Stimulated activated naive CD8-positive, alpha-beta T cell treated with anti-CD3 and anti-CD28 coated beads, Interleukin-15, Interleukin-2, amounts not matched to agents 100 ng/mL and 50 ng/mL, for 24 hours (primary cell): ENCODE results near the gene IFITM10.

Experiments
- H3K27ac Mint-ChIP-seq: one replicate; pipeline ENCODE4 v1.8.0; 2021; ENCODE audit warnings: mild to moderate bottlenecking, mixed read lengths
- H3K27me3 Mint-ChIP-seq: one replicate; pipeline ENCODE4 v1.8.0; 2021; ENCODE audit warnings: mixed read lengths
- H3K36me3 Mint-ChIP-seq: one replicate; pipeline ENCODE4 v1.8.0; 2021; ENCODE audit warnings: low read depth, mixed read lengths
- H3K4me1 Mint-ChIP-seq: one replicate; pipeline ENCODE4 v1.8.0; 2021; ENCODE audit warnings: low read depth, mixed read lengths
- H3K4me3 Mint-ChIP-seq: one replicate; pipeline ENCODE4 v1.8.0; 2021; ENCODE audit warnings: mild to moderate bottlenecking, mixed read lengths
- H3K9me3 Mint-ChIP-seq: one replicate; pipeline ENCODE4 v1.8.0; 2021; ENCODE audit warnings: mixed read lengths

Gene IFITM10

GRCh38 chr11:1744137-1744886 lies 6.1 kb downstream of the IFITM10 start:
- H3K27ac Mint-ChIP-seq = no peak overlapping the region
- H3K36me3 Mint-ChIP-seq = no peaks in the 10 kb centered on the region
- H3K4me1 Mint-ChIP-seq = peaks cover 3% of the 10 kb centered on the region
- peaks cover 8% of the 10 kb centered on the region for H3K9me3 Mint-ChIP-seq
- no peak overlapping the region for H3K4me3 Mint-ChIP-seq
- H3K27me3 Mint-ChIP-seq = peaks cover under 1% of the 10 kb centered on the region

DNA sequence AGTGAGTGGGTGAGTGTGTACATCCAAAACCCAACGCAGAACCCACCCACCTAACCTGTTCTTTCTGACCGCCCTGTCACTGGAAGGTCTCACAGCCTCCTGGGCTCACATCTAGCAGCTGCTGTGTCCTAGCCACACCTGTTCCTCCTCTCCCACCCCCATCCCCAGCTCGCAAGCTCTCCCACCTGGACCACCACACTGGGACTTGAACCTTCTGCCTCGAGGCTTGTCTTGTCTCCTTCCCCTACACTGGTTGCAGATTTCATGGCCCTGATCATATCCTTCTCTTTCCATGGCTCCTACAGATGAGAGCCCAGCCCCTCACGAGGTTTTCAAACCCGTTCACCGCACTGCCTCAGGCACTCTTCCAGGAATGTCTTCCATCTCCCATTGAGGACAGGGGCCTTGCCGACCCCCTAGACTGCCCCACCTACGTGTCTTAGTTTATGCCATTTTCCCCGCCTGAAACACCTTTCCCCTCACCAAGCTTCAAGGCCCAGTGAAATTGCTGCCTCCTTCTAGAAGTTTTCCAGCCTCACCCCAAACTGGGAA lies 6.7 kb downstream of the IFITM10 start:
- Mint-ChIP-seq H3K27ac (no peak overlapping the region), H3K36me3 (no peaks in the 10 kb centered on the region), H3K4me1 (peaks cover 3% of the 10 kb centered on the region), H3K9me3 (peaks cover 8% of the 10 kb centered on the region), H3K4me3 (no peak overlapping the region), H3K27me3 (no peaks in the 10 kb centered on the region)

GRCh38 chr11:1742869-1743584 lies 7.4 kb downstream of the IFITM10 start:
- H3K4me1 Mint-ChIP-seq = no peaks in the 10 kb centered on the region
- H3K27me3 Mint-ChIP-seq = peaks cover 5% of the 10 kb centered on the region
- peaks cover 8% of the 10 kb centered on the region for H3K9me3 Mint-ChIP-seq
- H3K4me3 Mint-ChIP-seq = no peak overlapping the region
- H3K36me3 Mint-ChIP-seq = no peaks in the 10 kb centered on the region
- H3K27ac Mint-ChIP-seq = no peak overlapping the region

DNA sequence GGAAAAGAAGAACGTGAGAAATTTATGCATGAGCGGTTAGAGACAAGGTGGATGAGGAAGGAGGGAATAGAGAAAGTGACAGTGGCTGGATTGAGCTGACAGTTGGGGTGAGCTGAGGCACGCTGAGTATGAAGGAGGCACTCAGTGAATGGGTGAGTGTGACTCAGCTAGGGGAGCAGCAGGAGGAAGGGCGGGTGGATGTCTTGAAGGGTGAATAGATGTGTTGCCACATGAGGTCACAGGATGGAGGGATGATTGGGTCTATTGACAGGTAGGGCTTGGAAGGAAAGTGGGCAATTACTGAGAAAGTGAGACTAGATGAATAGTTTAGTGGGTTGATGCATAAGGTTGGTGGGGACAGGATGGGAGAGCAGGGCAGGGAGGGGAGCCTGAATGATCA lies 8.0 kb downstream of the IFITM10 start:
- Mint-ChIP-seq H3K4me1 (no peaks in the 10 kb centered on the region), H3K9me3 (peaks cover 13% of the 10 kb centered on the region), H3K27ac (no peak overlapping the region), H3K4me3 (no peak overlapping the region), H3K36me3 (no peaks in the 10 kb centered on the region), H3K27me3 (peaks cover 5% of the 10 kb centered on the region)

DNA sequence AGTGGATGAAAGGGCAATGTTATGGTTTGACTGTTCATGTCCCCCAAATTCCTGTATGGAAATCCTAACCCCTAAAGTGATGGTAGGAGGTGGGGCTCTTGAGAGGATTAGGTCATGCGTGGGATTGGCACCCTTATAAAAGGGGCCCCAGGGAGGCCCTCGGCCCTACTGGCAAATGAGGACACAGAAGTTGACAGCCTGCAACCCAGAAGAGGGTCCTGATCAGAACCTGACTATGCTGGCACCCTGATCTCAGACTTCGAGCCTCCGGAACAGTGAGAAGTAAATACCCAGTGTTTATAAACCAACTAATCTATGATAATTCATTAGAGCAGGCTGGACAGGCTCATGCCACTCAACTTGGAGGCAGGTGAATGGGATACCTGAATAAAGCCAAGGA lies 8.7 kb downstream of the IFITM10 start:
- Mint-ChIP-seq H3K4me1 (no peaks in the 10 kb centered on the region), H3K36me3 (no peaks in the 10 kb centered on the region), H3K9me3 (peaks cover 19% of the 10 kb centered on the region), H3K27me3 (peaks cover 5% of the 10 kb centered on the region), H3K4me3 (no peak overlapping the region), H3K27ac (no peak overlapping the region)

- Mint-ChIP-seq H3K9me3 (peaks cover 22% of the 10 kb centered on the region), H3K27me3 (peaks cover 10% of the 10 kb centered on the region), H3K4me1 (no peaks in the 10 kb centered on the region), H3K36me3 (peaks cover 6% of the 10 kb centered on the region), H3K27ac (no peak overlapping the region), H3K4me3 (no peak overlapping the region)
These were observed 9.4 kb downstream of the IFITM10 start for GRCh38 chr11:1740786-1741530.

GRCh38 chr11:1739576-1739975 lies 10.8 kb downstream of the IFITM10 start:
- H3K27ac Mint-ChIP-seq = no peak overlapping the region
- H3K9me3 Mint-ChIP-seq = peaks cover 24% of the 10 kb centered on the region
- peaks cover 10% of the 10 kb centered on the region for H3K36me3 Mint-ChIP-seq
- no peak overlapping the region for H3K4me3 Mint-ChIP-seq
- peaks cover 16% of the 10 kb centered on the region for H3K27me3 Mint-ChIP-seq
- no peaks in the 10 kb centered on the region for H3K4me1 Mint-ChIP-seq

DNA sequence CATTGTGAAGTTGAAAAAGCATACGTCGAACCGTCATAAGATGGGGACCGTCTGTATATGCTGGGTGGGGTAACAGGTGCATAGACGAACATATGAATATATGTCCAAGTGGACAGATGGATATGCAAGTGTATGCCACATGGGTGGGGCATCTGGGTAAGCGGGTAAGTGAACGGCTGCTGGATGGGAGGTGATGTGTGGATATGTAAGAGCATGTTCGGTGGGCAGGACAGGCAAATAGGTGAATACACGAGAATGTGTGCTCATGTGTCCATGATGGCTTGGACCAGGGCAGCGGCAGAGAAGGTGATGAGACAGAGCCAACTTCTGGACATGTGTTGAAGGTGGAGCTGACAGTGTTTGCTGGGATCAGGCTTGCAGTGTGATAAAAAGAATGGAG lies 12.0 kb downstream of the IFITM10 start:
- H3K36me3 Mint-ChIP-seq = peaks cover 10% of the 10 kb centered on the region
- no peak overlapping the region for H3K4me3 Mint-ChIP-seq
- peaks cover 19% of the 10 kb centered on the region for H3K27me3 Mint-ChIP-seq
- H3K4me1 Mint-ChIP-seq = peaks cover 11% of the 10 kb centered on the region
- H3K27ac Mint-ChIP-seq = no peak overlapping the region
- H3K9me3 Mint-ChIP-seq = peaks cover 24% of the 10 kb centered on the region

GRCh38 chr11:1737080-1737757 lies 13.2 kb downstream of the IFITM10 start:
- H3K36me3 Mint-ChIP-seq = peaks cover 10% of the 10 kb centered on the region
- no peak overlapping the region for H3K4me3 Mint-ChIP-seq
- peaks cover 13% of the 10 kb centered on the region for H3K4me1 Mint-ChIP-seq
- no peak overlapping the region for H3K27ac Mint-ChIP-seq
- H3K27me3 Mint-ChIP-seq = peaks cover 19% of the 10 kb centered on the region
- peaks cover 24% of the 10 kb centered on the region for H3K9me3 Mint-ChIP-seq

- Mint-ChIP-seq H3K27ac (no peak overlapping the region), H3K4me3 (no peak overlapping the region), H3K9me3 (peaks cover 26% of the 10 kb centered on the region), H3K27me3 (peaks cover 23% of the 10 kb centered on the region), H3K36me3 (peaks cover 10% of the 10 kb centered on the region), H3K4me1 (peaks cover 16% of the 10 kb centered on the region)
These were observed 13.9 kb downstream of the IFITM10 start for GRCh38 chr11:1736447-1736992.

- Mint-ChIP-seq H3K27me3 (peaks cover 26% of the 10 kb centered on the region), H3K4me3 (no peak overlapping the region), H3K36me3 (peaks cover 10% of the 10 kb centered on the region), H3K27ac (no peak overlapping the region), H3K9me3 (peaks cover 33% of the 10 kb centered on the region), H3K4me1 (peaks cover 23% of the 10 kb centered on the region)
These were observed 15.1 kb downstream of the IFITM10 start for GRCh38 chr11:1735271-1735670.

DNA sequence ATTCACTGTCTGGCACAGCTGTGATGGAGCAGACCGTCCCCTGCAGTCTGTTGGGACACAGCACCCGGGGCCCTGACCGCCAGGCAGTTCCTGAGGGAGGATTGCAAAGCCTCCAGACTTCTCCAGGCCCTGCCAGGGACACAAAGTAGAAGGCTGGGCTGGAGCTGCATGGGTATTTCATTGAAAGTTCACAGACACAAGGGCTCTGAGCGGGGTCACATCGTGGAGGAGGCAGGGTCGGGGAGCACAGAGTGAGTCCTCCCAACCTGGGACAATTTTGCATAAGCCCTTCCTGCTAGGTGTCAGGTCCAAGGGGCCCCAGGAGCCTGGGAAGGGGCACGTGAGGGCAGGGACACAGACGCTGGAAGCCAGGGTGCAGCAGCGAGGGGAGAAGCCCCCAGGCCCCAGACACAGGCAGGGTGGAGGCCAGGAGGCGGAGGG lies 15.7 kb downstream of the IFITM10 start:
- Mint-ChIP-seq H3K27me3 (peaks cover 26% of the 10 kb centered on the region), H3K4me3 (no peak overlapping the region), H3K27ac (no peak overlapping the region)

GRCh38 chr11:1733716-1734640 lies 16.4 kb downstream of the IFITM10 start:
- peaks cover 26% of the 10 kb centered on the region for H3K27me3 Mint-ChIP-seq
- no peak overlapping the region for H3K27ac Mint-ChIP-seq
- peaks cover 36% of the 10 kb centered on the region for H3K4me1 Mint-ChIP-seq
- peaks cover 10% of the 10 kb centered on the region for H3K36me3 Mint-ChIP-seq
- no peak overlapping the region for H3K4me3 Mint-ChIP-seq
- H3K9me3 Mint-ChIP-seq = peaks cover 33% of the 10 kb centered on the region

More for the DNA sequence above, 15.7 kb downstream of the IFITM10 start:
- Mint-ChIP-seq H3K36me3 (peaks cover 10% of the 10 kb centered on the region), H3K9me3 (peaks cover 33% of the 10 kb centered on the region), H3K4me1 (peaks cover 29% of the 10 kb centered on the region)
